Hematopoietic multipotent progenitor cell (in vitro differentiated cells): ENCODE measurements around the gene CEP170B. TPM values are rescaled to one million over a fixed set of nuclear protein-coding genes. Genes with fewer than 3 reads are reported as not detected.
A peak's percentile ranks its signal among the peaks of the same experiment; 100 is the strongest.
"Not testable (repeated sequence)": the region's sequence is repeated elsewhere in the genome, so short reads cannot be mapped to it uniquely, and the experiment has no call there.

ENCODE experiments used
- DNase-seq, 3 donors: peaks; one replicate each; pipeline ENCODE4 v3.0.0-alpha.2; 2011 to 2015; ENCODE audit warnings: low read depth in 2 of 3, low spot score in 2 of 3
- total RNA-seq: library from RNA; depleted of rRNA; stranded (reverse); fragments of >200 nt; gene quantifications from one replicate; pipeline ENCODE4 v1.2.3, GENCODE V29; 2012

CEP170B gene
- total RNA-seq, 1 donor = 0.81 TPM

DNA sequence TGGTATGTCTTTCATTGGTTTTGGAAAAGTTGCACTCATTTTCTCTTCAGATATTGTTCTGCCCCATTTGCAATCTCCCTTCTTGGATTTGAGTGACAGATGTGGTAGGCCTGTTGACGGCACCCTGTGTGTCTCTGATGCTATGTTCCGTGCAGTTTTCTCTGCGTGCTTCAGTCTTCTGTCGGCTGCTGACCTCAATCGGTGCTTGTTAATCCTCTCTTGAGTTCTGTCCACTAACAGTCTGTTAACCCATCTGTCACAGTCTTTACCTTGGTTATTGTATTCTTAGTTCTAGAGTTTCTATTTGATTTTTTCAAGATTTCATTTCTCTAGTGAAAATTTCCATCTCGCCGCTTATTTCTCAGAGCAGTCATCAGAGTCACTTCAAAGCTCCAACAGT lies 38.9 kb downstream of the CEP170B start:
- no peak for DNase-seq

DNA sequence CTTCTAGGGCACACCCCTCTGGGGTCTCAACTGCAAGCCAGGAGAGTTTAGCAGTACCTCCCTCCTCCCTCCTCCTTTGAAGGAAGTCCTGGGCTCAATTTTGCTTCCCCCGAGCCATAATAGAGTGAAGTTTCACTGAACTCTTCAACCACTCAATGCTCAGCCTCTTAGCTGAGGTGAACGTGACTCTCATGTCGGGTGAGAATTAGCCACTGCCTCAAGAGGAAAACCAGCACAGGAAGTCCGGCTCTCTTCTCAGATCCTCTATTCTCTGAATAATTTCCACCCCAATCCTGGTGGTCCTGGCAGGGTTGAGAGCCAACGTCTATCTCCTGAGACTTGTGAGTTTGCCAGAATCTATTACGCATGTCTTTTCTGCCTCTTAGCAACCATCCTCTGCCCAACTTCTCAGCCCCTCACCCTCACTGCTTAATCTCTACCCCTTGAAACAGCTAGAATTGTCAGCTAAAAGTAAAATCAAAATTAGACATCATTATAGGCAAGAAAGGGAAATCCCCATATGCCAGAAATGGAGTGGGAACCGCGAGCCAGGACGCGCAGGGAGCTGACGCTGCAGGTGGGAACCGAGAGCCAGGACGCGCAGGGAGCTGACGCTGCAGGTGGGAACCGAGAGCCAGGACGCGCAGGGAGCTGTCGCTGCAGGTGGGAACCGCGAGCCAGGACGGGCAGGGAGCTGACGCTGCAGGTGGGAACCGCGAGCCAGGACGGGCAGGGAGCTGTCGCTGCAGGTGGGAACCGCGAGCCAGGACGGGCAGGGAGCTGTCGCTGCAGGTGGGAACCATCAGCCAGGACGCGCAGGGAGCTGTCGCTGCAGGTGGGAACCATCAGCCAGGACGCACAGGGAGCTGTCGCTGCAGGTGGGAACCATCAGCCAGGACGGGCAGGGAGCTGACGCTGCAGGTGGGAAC lies 39.8 kb downstream of the CEP170B start:
- DNase-seq = not testable (repeated sequence)

GRCh38 chr14:104905579-104905933 lies 40.5 kb downstream of the CEP170B start:
- not testable (repeated sequence) for DNase-seq

DNA sequence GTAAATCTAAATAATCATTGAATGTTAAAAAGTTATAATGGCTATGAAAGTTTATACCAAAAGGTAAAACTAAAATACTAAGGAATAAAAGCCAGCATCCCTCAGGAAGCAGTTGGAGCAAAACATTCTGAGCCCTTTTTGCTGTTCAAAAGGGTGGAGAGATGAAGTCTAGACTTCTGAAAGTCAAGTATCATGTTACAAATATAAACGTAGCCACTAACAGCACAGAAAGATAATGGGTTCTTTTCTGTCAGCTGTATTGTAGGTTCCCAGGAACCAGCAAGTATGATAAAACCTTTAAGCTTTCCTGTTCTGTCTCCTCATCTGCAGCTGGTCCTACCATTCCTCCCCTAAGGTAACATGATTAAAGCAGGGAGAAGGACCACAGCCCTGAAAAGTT lies 43.2 kb downstream of the CEP170B start:
- no peak for DNase-seq

GRCh38 chr14:104912053-104912452 lies 47.0 kb downstream of the CEP170B start:
- DNase-seq = no peak

GRCh38 chr14:104913435-104913834 lies 48.4 kb downstream of the CEP170B start:
- DNase-seq = no peak

GRCh38 chr14:104917116-104917515 lies 52.0 kb downstream of the CEP170B start:
- no peak for DNase-seq

DNA sequence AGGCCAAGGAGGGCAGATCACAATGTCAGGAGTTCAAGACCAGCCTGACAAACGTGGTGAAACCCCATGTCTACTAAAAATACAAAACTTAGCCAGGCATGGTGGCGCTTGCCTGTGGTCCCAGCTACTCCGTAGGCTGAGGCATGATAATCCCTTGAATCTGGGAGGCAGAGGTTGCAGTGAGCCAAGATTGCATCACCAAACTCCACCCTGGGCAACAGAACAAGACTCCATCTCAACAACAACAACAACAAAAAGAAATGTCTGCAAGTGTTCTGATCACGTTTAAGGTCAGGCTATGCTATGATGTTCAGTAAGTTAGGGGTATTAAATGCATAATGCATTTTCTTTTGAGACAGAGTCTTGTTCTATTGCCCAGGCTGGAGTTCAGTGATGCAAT lies 52.9 kb downstream of the CEP170B start:
- DNase-seq = no peak

GRCh38 chr14:104919152-104919992 lies 54.3 kb downstream of the CEP170B start:
- DNase-seq = not testable (repeated sequence)

- no peak for DNase-seq
Observed at GRCh38 chr14:104919993-104920315, 54.9 kb downstream of the CEP170B start.

GRCh38 chr14:104923640-104924420 lies 58.8 kb downstream of the CEP170B start:
- DNase-seq = no peak

- DNase-seq = peak in 2 of 3 donors; percentile 60 to 81
Observed at GRCh38 chr14:104924421-104925213, 59.5 kb downstream of the CEP170B start, which contains the start of gene PLD4. Gene PLD4, plus strand, starts transcription at chr14:104924879. Its CDS starts 2,262 bp downstream, at chr14:104927141.

- DNase-seq = no peak
Observed at GRCh38 chr14:104925214-104925854, 60.3 kb downstream of the CEP170B start.

DNA sequence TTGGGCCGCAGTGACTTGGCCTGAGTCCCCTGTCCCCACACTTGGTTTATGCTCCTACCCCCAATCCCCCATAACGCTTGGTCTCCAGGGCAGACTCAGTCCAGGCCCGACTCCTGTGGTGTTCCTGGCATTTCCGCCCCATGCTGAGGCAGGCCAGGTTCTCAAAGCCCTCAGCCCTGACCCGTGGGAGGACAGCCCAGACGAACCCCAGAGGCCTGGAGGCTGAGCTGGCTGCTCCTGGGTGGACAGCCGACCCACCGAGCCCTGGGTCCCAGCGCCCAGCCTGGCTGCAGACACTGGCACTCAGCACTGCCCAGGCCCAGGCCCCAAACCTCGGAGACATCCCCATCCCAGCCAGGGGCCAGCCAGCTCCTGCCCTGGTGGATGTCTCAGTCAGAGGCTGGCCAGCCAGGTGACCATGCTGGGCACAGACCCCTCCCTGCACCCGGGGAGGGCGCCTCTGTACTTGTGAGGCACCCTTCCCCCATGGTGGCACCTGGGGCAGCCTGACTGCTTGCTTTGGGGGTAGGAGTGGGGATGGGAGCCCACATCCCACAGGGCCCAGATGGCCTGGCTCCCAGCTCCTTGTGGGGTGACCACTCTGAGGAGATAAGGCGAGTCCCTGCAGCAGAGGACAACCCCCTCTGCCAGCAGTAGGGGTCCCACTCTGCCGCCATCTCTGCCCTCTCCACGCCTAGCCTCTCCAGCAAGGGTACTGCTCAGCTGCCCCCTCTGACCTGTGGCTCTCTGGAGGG lies 61.0 kb downstream of the CEP170B start:
- no peak for DNase-seq

- DNase-seq = peak in 2 of 3 donors; percentile 43 to 74
Observed at GRCh38 chr14:104926619-104927431, 61.8 kb downstream of the CEP170B start.

- DNase-seq = no peak
Observed at GRCh38 chr14:104927432-104927816, 62.4 kb downstream of the CEP170B start.

GRCh38 chr14:104927901-104928300 lies 62.8 kb downstream of the CEP170B start:
- DNase-seq = no peak
